NCI-H1417 treated with DMSO at 0.1 percent for 48 hours (cell line): ENCODE data around the gene C14orf39.
"Not testable (repeated sequence)": the region's sequence is repeated elsewhere in the genome, so short reads cannot be mapped to it uniquely, and the experiment has no call there.

Experiments used
- DNase-seq: peaks from one replicate; lab custom pipeline; 2025; lab: John Stamatoyannopoulos, UW

C14orf39 gene

GRCh38 chr14:60495946-60496345 lies 10.1 kb upstream of the C14orf39 start:
- DNase-seq: no peak

GRCh38 chr14:60490270-60490669 lies 4.4 kb upstream of the C14orf39 start:
- DNase-seq: no peak

GRCh38 chr14:60488175-60488574 lies 2.3 kb upstream of the C14orf39 start:
- no peak for DNase-seq

GRCh38 chr14:60487211-60487610 lies 1.3 kb upstream of the C14orf39 start:
- no peak for DNase-seq

- DNase-seq: no peak
Observed at GRCh38 chr14:60485057-60485597, 736 bp downstream of the C14orf39 start.

GRCh38 chr14:60482743-60483142 lies 3.1 kb downstream of the C14orf39 start:
- no peak for DNase-seq

GRCh38 chr14:60480248-60480647 lies 5.6 kb downstream of the C14orf39 start:
- DNase-seq: not testable (repeated sequence)

- no peak for DNase-seq
Observed at GRCh38 chr14:60455875-60456274, 30.0 kb downstream of the C14orf39 start.

GRCh38 chr14:60430276-60430675 lies 55.6 kb downstream of the C14orf39 start:
- DNase-seq: no peak

- no peak for DNase-seq
Observed at GRCh38 chr14:60420050-60420449, 65.8 kb downstream of the C14orf39 start.

GRCh38 chr14:60397550-60397949 lies 88.3 kb downstream of the C14orf39 start:
- DNase-seq: not testable (repeated sequence)

GRCh38 chr14:60396718-60397343 lies 89.0 kb downstream of the C14orf39 start:
- no peak for DNase-seq
